Central memory CD8-positive, alpha-beta T cell (primary cell): ENCODE measurements around the gene RASGRP3.

Experiments
- ATAC-seq: fragments of 150-1000 bp; cut with Tn5 transposase; replicated peaks from 2 replicates; pipeline ENCODE4 v1.10.0; 2022; ENCODE audit warnings: mild to moderate bottlenecking, moderate FRiP score, moderate number of reproducible peaks; ENCODE audit not compliant: poor library complexity, severe bottlenecking; ENCODE audit errors: extremely low read depth
- DNase-seq, 2 donors: peaks; one replicate each; pipeline ENCODE4 v3.0.0; 2021; ENCODE audit warnings: low spot score in 2 of 2
- H3K27ac Mint-ChIP-seq: one replicate; pipeline ENCODE4 v1.8.0; 2022; ENCODE audit warnings: low read depth, mild to moderate bottlenecking, moderate library complexity, mixed read lengths
- H3K27me3 Mint-ChIP-seq: one replicate; pipeline ENCODE4 v1.8.0; 2022; ENCODE audit warnings: mixed read lengths
- H3K36me3 Mint-ChIP-seq: one replicate; pipeline ENCODE4 v1.8.0; 2022; ENCODE audit warnings: mild to moderate bottlenecking, moderate library complexity, mixed read lengths; ENCODE audit not compliant: insufficient read depth
- H3K4me1 Mint-ChIP-seq: one replicate; pipeline ENCODE4 v1.8.0; 2022; ENCODE audit warnings: mixed read lengths
- H3K4me3 Mint-ChIP-seq: one replicate; pipeline ENCODE4 v1.8.0; 2022; ENCODE audit warnings: mild to moderate bottlenecking, moderate library complexity, mixed read lengths
- H3K9me3 Mint-ChIP-seq: one replicate; pipeline ENCODE4 v1.8.0; 2022; ENCODE audit warnings: mixed read lengths

Gene RASGRP3

GRCh38 chr2:33467413-33467812 is 9.0 kb upstream of the RASGRP3 start:
- Mint-ChIP-seq H3K4me3 (no peak overlapping the region), H3K4me1 (no peaks in the 10 kb centered on the region), H3K27me3 (no peaks in the 10 kb centered on the region), H3K36me3 (no peaks in the 10 kb centered on the region), H3K9me3 (no peaks in the 10 kb centered on the region), H3K27ac (no peak overlapping the region)
- DNase-seq (no peak), ATAC-seq (no peak)

- Mint-ChIP-seq H3K9me3 (no peaks in the 10 kb centered on the region), H3K36me3 (no peaks in the 10 kb centered on the region), H3K27ac (no peak overlapping the region), H3K27me3 (no peaks in the 10 kb centered on the region), H3K4me3 (no peak overlapping the region), H3K4me1 (no peaks in the 10 kb centered on the region)
- ATAC-seq (no peak), DNase-seq (no peak)
These were observed 7.2 kb upstream of the RASGRP3 start for GRCh38 chr2:33469238-33469637.

- peak; percentile 77 for ATAC-seq
- peak; percentile 64 to 80 for DNase-seq
- H3K27me3 Mint-ChIP-seq, result no peaks in the 10 kb centered on the region
- no peaks in the 10 kb centered on the region for H3K9me3 Mint-ChIP-seq
- peak overlapping the region; percentile 99 for H3K27ac Mint-ChIP-seq
- peaks cover 15% of the 10 kb centered on the region for H3K36me3 Mint-ChIP-seq
- H3K4me1 Mint-ChIP-seq, result peaks cover 29% of the 10 kb centered on the region
- H3K4me3 Mint-ChIP-seq, result peak overlapping the region; percentile 97
These were observed 972 bp upstream of the RASGRP3 start for GRCh38 chr2:33475224-33476130.

- Mint-ChIP-seq H3K4me3 (peak overlapping the region; percentile 97), H3K9me3 (no peaks in the 10 kb centered on the region), H3K27me3 (no peaks in the 10 kb centered on the region), H3K4me1 (peaks cover 29% of the 10 kb centered on the region), H3K27ac (peak overlapping the region; percentile 99), H3K36me3 (peaks cover 15% of the 10 kb centered on the region)
- DNase-seq, result no peak
- ATAC-seq, result no peak
These were observed 343 bp downstream of the RASGRP3 start for GRCh38 chr2:33476793-33477190.

- Mint-ChIP-seq H3K27ac (peak overlapping the region; percentile 99), H3K4me1 (peaks cover 29% of the 10 kb centered on the region)
- ATAC-seq, result no peak
These were observed 1.3 kb downstream of the RASGRP3 start for GRCh38 chr2:33477473-33478468.

GRCh38 chr2:33478968-33479731 is 2.7 kb downstream of the RASGRP3 start:
- ATAC-seq (no peak), DNase-seq (no peak)
- Mint-ChIP-seq H3K4me1 (peaks cover 29% of the 10 kb centered on the region), H3K4me3 (peak overlapping the region; percentile 7), H3K27ac (peak overlapping the region; percentile 35), H3K27me3 (no peaks in the 10 kb centered on the region), H3K9me3 (no peaks in the 10 kb centered on the region), H3K36me3 (peaks cover 18% of the 10 kb centered on the region)

More at GRCh38 chr2:33477473-33478468, 1.3 kb downstream of the RASGRP3 start:
- Mint-ChIP-seq H3K9me3 (no peaks in the 10 kb centered on the region), H3K36me3 (peaks cover 18% of the 10 kb centered on the region), H3K4me3 (peak overlapping the region; percentile 97), H3K27me3 (no peaks in the 10 kb centered on the region)
- no peak for DNase-seq

GRCh38 chr2:33482518-33482917 is 6.1 kb downstream of the RASGRP3 start:
- Mint-ChIP-seq H3K27ac (no peak overlapping the region), H3K4me1 (peaks cover 3% of the 10 kb centered on the region), H3K4me3 (no peak overlapping the region), H3K36me3 (peaks cover 5% of the 10 kb centered on the region), H3K9me3 (no peaks in the 10 kb centered on the region), H3K27me3 (peaks cover 8% of the 10 kb centered on the region)
- no peak for ATAC-seq
- no peak for DNase-seq

GRCh38 chr2:33484042-33484621 is 7.7 kb downstream of the RASGRP3 start:
- Mint-ChIP-seq H3K27me3 (peaks cover 10% of the 10 kb centered on the region), H3K27ac (no peak overlapping the region), H3K4me1 (no peaks in the 10 kb centered on the region), H3K4me3 (no peak overlapping the region), H3K9me3 (no peaks in the 10 kb centered on the region), H3K36me3 (peaks cover 3% of the 10 kb centered on the region)
- no peak for ATAC-seq
- DNase-seq, result no peak

GRCh38 chr2:33485051-33485450 is 8.6 kb downstream of the RASGRP3 start:
- Mint-ChIP-seq H3K27ac (no peak overlapping the region), H3K36me3 (peaks cover 3% of the 10 kb centered on the region), H3K4me3 (no peak overlapping the region), H3K4me1 (no peaks in the 10 kb centered on the region), H3K9me3 (no peaks in the 10 kb centered on the region), H3K27me3 (peaks cover 10% of the 10 kb centered on the region)
- no peak for ATAC-seq
- DNase-seq, result no peak

GRCh38 chr2:33486544-33486943 is 10.1 kb downstream of the RASGRP3 start:
- H3K4me1 Mint-ChIP-seq, result peaks cover 2% of the 10 kb centered on the region

GRCh38 chr2:33488178-33488690 is 11.8 kb downstream of the RASGRP3 start:
- DNase-seq (no peak), ATAC-seq (no peak)
- Mint-ChIP-seq H3K4me3 (no peak overlapping the region), H3K27me3 (peaks cover 10% of the 10 kb centered on the region), H3K9me3 (no peaks in the 10 kb centered on the region), H3K4me1 (peaks cover 5% of the 10 kb centered on the region), H3K27ac (no peak overlapping the region), H3K36me3 (no peaks in the 10 kb centered on the region)

More at GRCh38 chr2:33486544-33486943, 10.1 kb downstream of the RASGRP3 start:
- Mint-ChIP-seq H3K27ac (no peak overlapping the region), H3K36me3 (peaks cover 3% of the 10 kb centered on the region), H3K4me3 (no peak overlapping the region), H3K9me3 (no peaks in the 10 kb centered on the region), H3K27me3 (peaks cover 10% of the 10 kb centered on the region)
- ATAC-seq (no peak), DNase-seq (no peak)
